Germinal center (tissue), 1 donor: ENCODE results near the gene GALNT17.
"Not testable (repeated sequence)": the region's sequence is repeated elsewhere in the genome, so short reads cannot be mapped to it uniquely, and the experiment has no call there.

Source experiments
- DNase-seq: peaks from one replicate; pipeline ENCODE4 v3.0.0; 2012; ENCODE audit warnings: mixed read lengths, low spot score

GALNT17 gene

DNA sequence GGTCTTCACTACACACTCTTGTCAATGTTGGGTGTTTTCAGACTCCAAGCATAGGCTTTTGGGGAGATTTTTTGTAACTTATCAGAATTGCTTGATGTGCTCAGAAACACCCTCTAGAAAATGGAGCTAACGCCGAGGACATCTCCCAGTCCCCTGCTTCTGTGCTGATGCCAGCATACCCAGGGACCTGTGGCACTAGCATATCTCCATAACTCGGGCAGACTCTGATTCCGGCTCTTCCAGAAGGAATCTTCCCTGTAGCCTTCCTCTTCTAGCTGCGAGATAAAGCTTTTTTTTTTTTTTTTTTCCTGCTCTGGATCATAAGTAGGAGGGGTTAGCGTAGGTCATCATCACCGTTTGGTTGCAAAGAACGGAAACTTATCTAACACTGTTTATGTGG is 434.4 kb downstream of the GALNT17 start:
- no peak for DNase-seq

GRCh38 chr7:71566991-71567390 is 435.0 kb downstream of the GALNT17 start:
- no peak for DNase-seq

GRCh38 chr7:71574153-71574860 is 442.4 kb downstream of the GALNT17 start:
- no peak for DNase-seq

DNA sequence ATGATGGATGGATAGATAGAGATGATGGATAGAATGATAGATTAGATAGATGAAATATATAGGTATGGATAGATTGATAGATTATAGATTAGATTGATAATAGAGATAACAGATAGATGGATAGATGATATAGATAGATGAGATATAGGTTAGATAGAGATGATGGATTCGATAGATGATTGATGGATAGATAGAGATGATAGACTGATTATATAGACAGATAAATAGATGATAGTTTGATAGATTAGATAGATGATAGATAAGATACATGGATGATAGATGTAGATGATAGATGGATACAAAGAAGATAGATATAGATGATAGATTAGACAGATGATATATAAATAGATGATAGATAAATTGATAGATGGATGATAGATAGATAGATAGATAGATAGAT is 448.1 kb downstream of the GALNT17 start:
- no peak for DNase-seq

GRCh38 chr7:71584256-71584655 is 452.3 kb downstream of the GALNT17 start:
- DNase-seq, result no peak

DNA sequence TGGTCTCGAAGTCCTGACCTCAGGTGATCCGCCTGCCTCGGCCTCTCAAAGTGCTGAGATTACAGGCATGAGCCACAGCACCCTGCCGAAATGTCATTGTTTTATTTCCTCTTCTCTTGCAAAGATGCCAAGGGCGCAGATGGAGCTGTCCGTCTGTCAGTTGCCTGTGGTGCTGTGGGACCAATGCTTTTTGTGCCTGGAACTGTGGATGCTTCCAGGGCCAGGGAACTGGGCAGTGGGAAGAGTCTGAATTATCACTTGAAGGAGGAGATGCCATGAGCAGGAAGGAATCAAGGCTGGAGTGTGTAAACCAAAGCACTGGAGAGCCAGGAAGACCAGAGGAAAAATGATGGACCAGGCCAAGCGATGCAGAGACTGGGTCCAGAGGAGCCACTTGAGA is 459.9 kb downstream of the GALNT17 start:
- DNase-seq, result no peak

DNA sequence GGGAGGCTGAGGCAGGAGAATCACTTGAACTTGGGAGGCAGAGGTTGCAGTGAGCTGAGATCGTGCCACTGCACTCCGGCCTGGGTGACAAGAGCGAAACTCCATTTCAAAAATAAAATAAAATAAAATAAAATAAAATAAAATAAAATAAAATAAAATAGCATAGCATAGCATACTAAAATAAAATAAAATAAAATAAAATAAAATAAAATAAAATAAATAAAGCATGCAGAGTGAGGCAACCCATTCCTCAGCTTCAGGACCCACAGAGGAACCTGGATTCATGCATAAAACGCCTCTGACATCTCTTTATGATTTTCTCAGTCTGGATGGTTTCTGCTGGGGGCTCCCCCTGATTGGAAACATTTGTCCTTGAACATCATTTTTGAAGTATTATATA is 460.4 kb downstream of the GALNT17 start:
- DNase-seq, result not testable (repeated sequence)

DNA sequence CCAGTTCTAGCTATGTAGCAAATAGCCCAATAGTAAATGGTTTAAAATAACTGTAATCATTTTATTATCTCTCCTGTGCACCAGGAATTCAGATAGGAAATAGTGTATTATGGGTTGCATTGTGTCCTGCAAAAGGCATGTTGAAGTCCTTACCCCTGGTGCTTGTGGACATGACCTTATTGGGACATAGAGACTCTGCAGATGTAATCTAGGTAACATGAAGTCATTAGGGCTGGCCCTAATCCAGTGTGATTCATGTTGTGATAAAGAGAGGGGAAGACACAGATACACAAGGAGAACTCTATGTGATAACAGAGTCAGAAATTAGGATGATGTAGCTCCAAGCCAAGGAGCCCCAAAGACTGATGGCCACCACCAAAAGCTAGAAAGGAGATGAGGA is 462.8 kb downstream of the GALNT17 start:
- DNase-seq, result no peak

DNA sequence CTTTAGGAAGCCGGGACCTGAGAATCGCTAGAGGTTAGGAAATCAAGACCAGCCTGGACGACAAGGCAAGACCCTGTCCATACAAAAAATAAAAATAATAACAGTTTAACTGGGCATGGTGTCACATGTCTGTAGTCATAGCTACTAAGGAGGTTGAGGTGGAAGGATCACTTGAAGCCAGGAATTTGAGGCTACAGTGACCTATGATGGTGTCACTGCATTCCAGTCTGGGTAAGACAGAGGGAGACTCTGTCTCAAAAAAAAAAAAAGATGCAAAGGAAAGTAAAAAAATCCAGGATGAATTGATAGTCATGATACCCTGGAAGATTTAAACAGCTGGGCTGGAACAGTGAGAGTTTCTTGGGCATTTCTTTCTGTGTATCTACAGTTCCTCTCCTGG is 463.2 kb downstream of the GALNT17 start:
- DNase-seq, result no peak

- no peak for DNase-seq
These were observed 466.6 kb downstream of the GALNT17 start for GRCh38 chr7:71598553-71598952.

GRCh38 chr7:71601851-71602250 is 469.9 kb downstream of the GALNT17 start:
- DNase-seq, result no peak

- no peak for DNase-seq
These were observed 473.0 kb downstream of the GALNT17 start for GRCh38 chr7:71604818-71605414.

GRCh38 chr7:71611986-71612385 is 480.0 kb downstream of the GALNT17 start:
- no peak for DNase-seq

- DNase-seq, result no peak
These were observed 481.0 kb downstream of the GALNT17 start for GRCh38 chr7:71612911-71613310.

GRCh38 chr7:71613313-71613712 is 481.4 kb downstream of the GALNT17 start:
- DNase-seq, result no peak

DNA sequence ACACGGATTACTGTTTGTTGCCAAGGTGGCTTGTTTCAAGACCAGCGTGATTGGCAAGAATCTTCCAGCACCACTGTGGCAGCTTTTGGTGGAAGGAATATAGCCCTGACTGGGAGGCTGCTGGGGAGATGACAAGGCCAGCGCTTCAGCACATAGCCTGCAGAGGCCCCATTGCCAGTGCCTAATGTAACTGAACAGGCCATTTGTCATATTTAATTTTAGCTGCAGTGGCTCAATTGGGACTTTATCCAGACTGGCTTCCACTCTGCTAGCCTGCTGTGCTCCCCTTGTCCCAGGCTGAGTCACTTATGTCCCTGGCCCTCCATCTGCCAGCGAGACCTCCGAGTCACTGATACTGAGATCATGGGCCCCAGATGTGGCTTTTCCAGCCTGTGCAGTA is 483.1 kb downstream of the GALNT17 start:
- DNase-seq, result no peak

DNA sequence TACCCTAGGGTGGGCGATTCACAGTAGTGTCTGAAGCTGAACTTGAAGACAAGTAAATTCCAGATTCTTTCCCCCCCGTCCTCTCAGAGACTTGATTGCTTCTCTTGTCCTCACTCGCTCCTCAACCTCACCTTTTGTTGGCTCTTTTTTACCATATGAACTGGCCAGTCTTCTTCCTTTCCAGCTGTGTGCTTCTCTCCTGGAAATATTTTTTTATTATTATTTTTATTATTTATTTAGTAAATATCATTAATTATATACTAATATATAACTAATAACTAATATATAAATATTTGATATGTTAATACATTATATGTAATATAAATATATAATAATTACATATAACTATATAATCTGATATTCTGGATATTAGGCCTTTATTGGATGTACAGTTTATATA is 484.3 kb downstream of the GALNT17 start:
- DNase-seq, result no peak

- DNase-seq, result no peak
These were observed 486.3 kb downstream of the GALNT17 start for GRCh38 chr7:71618278-71618677.

DNA sequence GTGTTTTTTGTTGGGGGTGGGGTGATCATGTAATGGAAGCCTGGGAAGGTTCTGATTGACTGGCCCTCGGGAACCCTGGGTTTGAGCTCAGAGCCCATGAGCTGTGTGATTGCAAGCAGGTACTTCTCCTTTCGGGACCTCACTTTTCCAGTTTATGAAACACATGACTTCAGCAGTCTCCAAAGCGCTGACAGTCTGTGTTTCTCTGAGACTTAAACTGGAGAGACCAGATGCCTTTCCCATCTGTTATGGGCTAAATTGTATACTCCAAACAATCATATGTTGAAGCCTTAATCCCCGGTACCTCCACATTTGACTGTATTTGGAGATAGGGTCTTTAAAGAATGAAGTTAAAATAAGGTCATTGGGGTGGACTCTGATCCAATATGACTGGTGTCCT is 493.6 kb downstream of the GALNT17 start:
- no peak for DNase-seq

- no peak for DNase-seq
These were observed 494.3 kb downstream of the GALNT17 start for GRCh38 chr7:71626206-71626605.

GRCh38 chr7:71627651-71628050 is 495.7 kb downstream of the GALNT17 start:
- DNase-seq, result no peak

GRCh38 chr7:71630516-71630915 is 498.6 kb downstream of the GALNT17 start:
- DNase-seq, result no peak

- DNase-seq, result no peak
These were observed 501.6 kb downstream of the GALNT17 start for GRCh38 chr7:71633551-71634008.

DNA sequence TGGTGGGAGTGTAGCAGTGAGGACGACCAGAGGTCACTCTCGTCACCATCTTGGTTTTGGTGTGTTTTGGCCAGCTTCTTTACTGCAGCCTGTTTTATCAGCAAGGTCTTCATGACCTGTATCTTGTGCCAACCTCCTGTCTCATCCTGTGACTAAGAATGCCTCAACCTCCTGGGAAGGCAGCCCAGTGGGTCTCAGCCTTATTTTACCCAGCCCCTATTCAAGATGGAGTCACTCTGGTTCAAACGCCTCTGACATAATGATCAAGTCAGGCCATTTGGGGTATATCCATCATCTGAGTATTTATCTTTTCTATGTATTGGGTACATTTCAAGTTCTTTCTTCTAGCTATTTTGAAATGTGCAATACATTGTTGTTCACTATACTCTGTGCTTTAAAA is 503.9 kb downstream of the GALNT17 start:
- not testable (repeated sequence) for DNase-seq
